C4-2B (cell line): ENCODE measurements around the gene AKAP12.

Experiments used
- H3K27ac ChIP-seq: fragments of 450-650 bp; 2 replicates; pipeline ENCODE4 v1.5.1; 2017
- ZFX ChIP-seq: fragments of 450-650 bp; IDR thresholded peaks from 2 replicates; pipeline ENCODE4 v1.6.1; 2017
- TF ChIP-seq, protein P1 (sequence below): fragments of 450-650 bp; conservative IDR thresholded peaks from 2 replicates; pipeline ENCODE4 v1.5.1; 2017; ENCODE audit warnings: mild to moderate bottlenecking

Gene AKAP12

DNA sequence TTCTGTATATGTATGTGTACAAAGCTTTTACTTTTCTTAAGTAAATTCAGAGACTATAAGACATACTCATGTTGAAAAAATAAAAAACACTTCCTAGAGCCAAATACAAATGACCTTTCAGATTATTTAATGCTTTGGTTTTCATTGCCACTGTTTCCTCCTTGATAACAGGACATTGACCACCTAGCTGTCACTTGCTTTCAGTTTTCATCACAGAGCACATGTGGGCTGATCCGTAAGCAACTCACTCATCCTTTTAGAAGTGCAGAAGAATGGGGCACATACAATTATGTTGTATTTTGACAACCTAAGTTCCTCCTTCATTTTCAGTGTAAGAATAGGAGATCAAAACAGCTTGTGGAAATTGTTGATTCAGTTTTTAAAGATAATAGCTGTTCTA, 145.4 kb downstream of the AKAP12 start:
- TF ChIP-seq, protein P1, sequence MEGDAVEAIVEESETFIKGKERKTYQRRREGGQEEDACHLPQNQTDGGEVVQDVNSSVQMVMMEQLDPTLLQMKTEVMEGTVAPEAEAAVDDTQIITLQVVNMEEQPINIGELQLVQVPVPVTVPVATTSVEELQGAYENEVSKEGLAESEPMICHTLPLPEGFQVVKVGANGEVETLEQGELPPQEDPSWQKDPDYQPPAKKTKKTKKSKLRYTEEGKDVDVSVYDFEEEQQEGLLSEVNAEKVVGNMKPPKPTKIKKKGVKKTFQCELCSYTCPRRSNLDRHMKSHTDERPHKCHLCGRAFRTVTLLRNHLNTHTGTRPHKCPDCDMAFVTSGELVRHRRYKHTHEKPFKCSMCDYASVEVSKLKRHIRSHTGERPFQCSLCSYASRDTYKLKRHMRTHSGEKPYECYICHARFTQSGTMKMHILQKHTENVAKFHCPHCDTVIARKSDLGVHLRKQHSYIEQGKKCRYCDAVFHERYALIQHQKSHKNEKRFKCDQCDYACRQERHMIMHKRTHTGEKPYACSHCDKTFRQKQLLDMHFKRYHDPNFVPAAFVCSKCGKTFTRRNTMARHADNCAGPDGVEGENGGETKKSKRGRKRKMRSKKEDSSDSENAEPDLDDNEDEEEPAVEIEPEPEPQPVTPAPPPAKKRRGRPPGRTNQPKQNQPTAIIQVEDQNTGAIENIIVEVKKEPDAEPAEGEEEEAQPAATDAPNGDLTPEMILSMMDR, result no peak
- TF ChIP-seq ZFX, result no peak
- H3K27ac ChIP-seq, result no peak overlapping the region

DNA sequence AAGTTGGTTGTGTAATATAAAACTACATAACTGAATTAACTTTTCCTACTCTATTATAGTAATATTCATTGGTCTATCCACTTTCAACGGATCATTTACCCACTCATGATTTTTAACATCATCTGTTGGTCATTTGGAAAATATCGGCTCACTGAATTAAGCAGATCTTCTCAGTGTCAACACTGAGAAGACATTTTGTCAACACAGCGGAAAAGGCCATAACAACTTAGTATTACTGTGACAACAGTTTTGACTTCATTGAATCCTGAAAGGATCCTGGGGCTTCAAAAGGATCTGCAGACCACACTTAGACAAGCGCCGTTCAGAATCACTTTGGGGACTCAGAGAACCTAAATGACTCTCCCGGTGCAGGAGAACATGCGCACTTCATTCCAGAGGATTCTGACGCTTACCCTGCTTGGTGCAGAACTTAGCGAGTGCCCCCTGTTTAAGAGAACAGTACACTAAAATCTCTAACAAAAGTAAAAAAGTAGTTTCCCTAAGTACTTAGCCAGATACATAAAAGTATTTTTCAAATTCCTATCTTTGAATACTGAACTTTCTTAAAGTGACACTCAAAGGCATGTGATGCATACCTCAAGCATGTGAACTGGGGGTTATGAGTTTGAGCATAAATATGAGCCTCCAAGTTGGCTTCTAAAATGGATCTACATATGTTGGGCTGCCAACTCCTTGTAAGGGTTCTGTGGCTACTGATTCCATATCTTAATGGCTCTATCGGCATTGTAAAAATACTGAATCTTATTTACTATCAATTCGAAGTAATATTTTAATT, 147.6 kb downstream of the AKAP12 start:
- no peak overlapping the region for H3K27ac ChIP-seq
- TF ChIP-seq, protein P1, result no peak
- TF ChIP-seq ZFX, result no peak

DNA sequence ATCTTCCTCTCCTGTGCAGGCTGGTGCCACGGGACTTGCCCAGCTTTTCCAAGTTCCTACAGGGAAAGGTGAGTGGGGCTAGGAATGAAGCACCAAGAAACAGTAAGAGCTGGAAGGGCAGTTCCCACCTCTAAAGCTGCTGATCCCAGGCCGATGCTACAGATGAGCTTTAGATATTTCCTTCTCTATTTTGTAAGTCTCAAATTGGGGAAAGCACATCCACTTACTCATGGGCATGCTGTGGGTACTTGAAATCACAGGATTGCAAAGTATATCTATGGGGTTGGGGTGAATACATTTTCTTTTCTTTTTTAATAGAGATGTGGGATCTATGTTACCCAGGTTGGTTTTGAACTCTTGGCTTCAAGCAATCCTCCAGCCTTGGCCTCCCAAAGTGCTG, 148.5 kb downstream of the AKAP12 start:
- no peak overlapping the region for H3K27ac ChIP-seq
- TF ChIP-seq, protein P1, result no peak
- no peak for TF ChIP-seq ZFX

GRCh38 chr6:151388997-151389617, 149.3 kb downstream of the AKAP12 start:
- no peak for TF ChIP-seq ZFX
- TF ChIP-seq, protein P1, result no peak
- H3K27ac ChIP-seq, result peak overlapping the region; percentile 96

DNA sequence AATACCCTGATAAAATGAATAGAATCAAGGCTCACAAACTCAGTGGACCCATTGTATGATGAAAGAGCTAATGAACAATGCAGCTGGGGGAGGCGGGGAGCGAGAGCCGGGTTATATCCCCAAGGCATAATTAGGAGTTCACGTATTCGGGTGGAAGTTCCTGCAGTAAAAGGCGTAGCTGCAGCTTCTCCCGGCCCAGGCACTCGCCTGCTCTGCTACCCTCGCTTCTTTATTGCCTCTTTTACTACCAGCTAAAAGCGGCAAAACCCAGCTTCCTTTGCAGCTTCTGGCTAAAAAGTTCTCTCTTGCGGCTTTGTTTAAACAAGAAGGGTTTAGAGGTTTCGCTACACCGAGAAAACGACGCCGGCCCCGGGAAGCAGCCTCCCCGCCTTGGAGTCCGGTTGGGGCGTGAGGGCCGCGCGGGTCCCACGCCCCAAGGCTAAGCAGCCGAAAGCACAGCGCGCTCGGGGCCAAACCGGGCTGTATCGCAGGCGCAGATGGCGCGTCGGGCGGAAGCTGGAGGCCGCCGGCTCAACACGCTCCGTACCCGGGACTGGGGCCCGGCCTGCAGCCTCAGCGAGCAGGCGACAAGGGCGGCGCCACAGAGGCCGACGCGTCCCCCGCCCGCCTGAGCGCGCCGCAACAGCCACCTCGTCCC, 150.0 kb downstream of the AKAP12 start:
- TF ChIP-seq ZFX, result peak; percentile 63
- TF ChIP-seq, protein P1, result no peak

GRCh38 chr6:151390276-151390850, 150.6 kb downstream of the AKAP12 start:
- peak overlapping the region; percentile 96 for H3K27ac ChIP-seq
- TF ChIP-seq, protein P1, result no peak
- TF ChIP-seq ZFX, result no peak

More for the DNA sequence above, 150.0 kb downstream of the AKAP12 start:
- H3K27ac ChIP-seq, result peak overlapping the region; percentile 96
